Right lobe of liver (tissue), 6 donors: ENCODE data around the gene HTR4. TPM values are rescaled to one million over a fixed set of nuclear protein-coding genes. Genes with fewer than 3 reads are reported as not detected.
"Not testable (repeated sequence)": the region's sequence is repeated elsewhere in the genome, so short reads cannot be mapped to it uniquely, and the experiment has no call there.

Source experiments
- ATAC-seq, 4 donors: fragments of 200-7000 bp; cut with Tn5 transposase; one replicate each; pipeline ENCODE4 v1.9.1; 2020; ENCODE audit warnings: mild to moderate bottlenecking in 4 of 4, moderate library complexity in 4 of 4
- DNase-seq, 3 donors: peaks; one replicate each; pipeline ENCODE4 v3.0.0-alpha.2; 2020
- H3K27ac ChIP-seq, 3 donors: fragments of 200-600 bp; one replicate each; pipeline ENCODE4 v1.8.0; 2022
- H3K27me3 ChIP-seq, 2 donors: fragments of 200-600 bp; one replicate each; pipeline ENCODE4 v1.8.0; 2022
- H3K36me3 ChIP-seq, 4 donors: fragments of 200-600 bp; sonication (generic) in 1 of 4; one replicate each; pipeline versions ENCODE4 v1.5.1 to v1.8.0; 2017 to 2022; ENCODE audit warnings: control low read depth in 1 of 4
- H3K4me1 ChIP-seq, 4 donors: fragments of 200-600 bp; sonication (generic) in 1 of 4; one replicate each; pipeline versions ENCODE4 v1.5.1 to v1.8.0; 2017 to 2022; ENCODE audit warnings: control low read depth in 1 of 4
- H3K4me3 ChIP-seq, 3 donors: fragments of 200-600 bp; one replicate each; pipeline ENCODE4 v1.8.0; 2022
- H3K9me3 ChIP-seq, 4 donors: fragments of 200-600 bp; sonication (generic) in 1 of 4; one replicate each; pipeline versions ENCODE4 v1.5.1 to v1.8.0; 2017 to 2022; ENCODE audit warnings: control low read depth in 1 of 4
- POLR2A ChIP-seq: fragments of 450-650 bp; IDR thresholded peaks from one replicate; pipeline ENCODE4 v1.6.1; 2017; ENCODE audit warnings: antibody characterized with exemption, mild to moderate bottlenecking
- whole genome bisulfite sequencing: methylation state at CpG from one replicate; pipeline ENCODE4 v1.1.6; 2018; ENCODE audit warnings: low coverage, low lambda C conversion rate; ENCODE audit not compliant: insufficient coverage; ENCODE audit errors: missing lambda C conversion rate; 5-methylcytosine and 5-hydroxymethylcytosine counted together
- intact Hi-C, 2 donors: fragments of 100-400 bp; cut with DNase I; formaldehyde crosslinking; loops; one replicate each; pipeline versions ENCODE4 v1.11.2 to v1.14.1; 2022
- total RNA-seq, 6 experiments: library from RNA; depleted of rRNA in 2 of 6; stranded (reverse); fragments of >200 nt in 2 of 6; fragmentation: NEBNext Ultra II Directional in 3 of 6; extraction: Animal tissue kit (Norgen Biotek cat#: 25700) in 3 of 6; gene quantifications; one replicate each; pipeline versions ENCODE4 v1.1.0 to v1.2.4, GENCODE V29; 2016 to 2023
- TF ChIP-seq, protein P1 (sequence below), 4 donors: fragments of 200-600 bp in 3 of 4; fragments of 450-650 bp in 1 of 4; IDR thresholded peaks; one replicate each; pipeline versions ENCODE4 v1.5.1 to v1.8.0; 2016 to 2022; ENCODE audit warnings: antibody characterized with exemption in 4 of 4, mild to moderate bottlenecking in 2 of 4
- donor health status: DM: no; HTN: yes; CAD: no.
- donor health status: DM: no; HTN: no; CAD: no.
- donor health status: DM: no; HTN: no; CAD: no.
- donor health status: DM: no; HTN: yes; CAD: no.
- donor health status: DM: no; HTN: yes; CAD: no.

Gene HTR4
- total RNA-seq, 6 experiments from 2014 or later, result 0.12 to 0.23 (median 0.13) TPM; not detected in 3

- TF ChIP-seq, protein P1, sequence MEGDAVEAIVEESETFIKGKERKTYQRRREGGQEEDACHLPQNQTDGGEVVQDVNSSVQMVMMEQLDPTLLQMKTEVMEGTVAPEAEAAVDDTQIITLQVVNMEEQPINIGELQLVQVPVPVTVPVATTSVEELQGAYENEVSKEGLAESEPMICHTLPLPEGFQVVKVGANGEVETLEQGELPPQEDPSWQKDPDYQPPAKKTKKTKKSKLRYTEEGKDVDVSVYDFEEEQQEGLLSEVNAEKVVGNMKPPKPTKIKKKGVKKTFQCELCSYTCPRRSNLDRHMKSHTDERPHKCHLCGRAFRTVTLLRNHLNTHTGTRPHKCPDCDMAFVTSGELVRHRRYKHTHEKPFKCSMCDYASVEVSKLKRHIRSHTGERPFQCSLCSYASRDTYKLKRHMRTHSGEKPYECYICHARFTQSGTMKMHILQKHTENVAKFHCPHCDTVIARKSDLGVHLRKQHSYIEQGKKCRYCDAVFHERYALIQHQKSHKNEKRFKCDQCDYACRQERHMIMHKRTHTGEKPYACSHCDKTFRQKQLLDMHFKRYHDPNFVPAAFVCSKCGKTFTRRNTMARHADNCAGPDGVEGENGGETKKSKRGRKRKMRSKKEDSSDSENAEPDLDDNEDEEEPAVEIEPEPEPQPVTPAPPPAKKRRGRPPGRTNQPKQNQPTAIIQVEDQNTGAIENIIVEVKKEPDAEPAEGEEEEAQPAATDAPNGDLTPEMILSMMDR (IDR thresholded peaks at IDR 0.05), result no peak
- no peak for TF ChIP-seq POLR2A
- Histone ChIP-seq H3K4me1 (peaks cover 0 to 42% (median 21%) of the 10 kb centered on the region in 4 donors), H3K27ac (no peak overlapping the region), H3K4me3 (no peak overlapping the region), H3K27me3 (no peaks in the 10 kb centered on the region), H3K36me3 (no peaks in the 10 kb centered on the region), H3K9me3 (no peaks in the 10 kb centered on the region)
- WGBS, result 67% methylated on average over 1 of the region's 2 CpGs
- intact Hi-C loops, result no loop called here
- DNase-seq (no peak), ATAC-seq (no peak)
Measured at GRCh38 chr5:148683651-148684050, 29.3 kb upstream of the HTR4 start.

- Histone ChIP-seq H3K27ac (peak overlapping the region; percentile 34 to 64 (median 40)), H3K4me3 (peak overlapping the region in 2 of 3 donors; percentile 14 to 20), H3K36me3 (no peaks in the 10 kb centered on the region), H3K4me1 (peaks cover 0 to 42% (median 21%) of the 10 kb centered on the region in 4 donors), H3K9me3 (no peaks in the 10 kb centered on the region), H3K27me3 (no peaks in the 10 kb centered on the region)
- DNase-seq, result peak in 1 of 3 donors; percentile 20
- 19% methylated on average over 8 of the region's 8 CpGs for WGBS
- peak; percentile 58 to 74 (median 64) for ATAC-seq
- no peak for TF ChIP-seq POLR2A
- TF ChIP-seq, protein P1 (IDR thresholded peaks at IDR 0.05), result no peak
- intact Hi-C loops, result no loop called here
Measured at GRCh38 chr5:148682058-148683026, 28.0 kb upstream of the HTR4 start.

DNA sequence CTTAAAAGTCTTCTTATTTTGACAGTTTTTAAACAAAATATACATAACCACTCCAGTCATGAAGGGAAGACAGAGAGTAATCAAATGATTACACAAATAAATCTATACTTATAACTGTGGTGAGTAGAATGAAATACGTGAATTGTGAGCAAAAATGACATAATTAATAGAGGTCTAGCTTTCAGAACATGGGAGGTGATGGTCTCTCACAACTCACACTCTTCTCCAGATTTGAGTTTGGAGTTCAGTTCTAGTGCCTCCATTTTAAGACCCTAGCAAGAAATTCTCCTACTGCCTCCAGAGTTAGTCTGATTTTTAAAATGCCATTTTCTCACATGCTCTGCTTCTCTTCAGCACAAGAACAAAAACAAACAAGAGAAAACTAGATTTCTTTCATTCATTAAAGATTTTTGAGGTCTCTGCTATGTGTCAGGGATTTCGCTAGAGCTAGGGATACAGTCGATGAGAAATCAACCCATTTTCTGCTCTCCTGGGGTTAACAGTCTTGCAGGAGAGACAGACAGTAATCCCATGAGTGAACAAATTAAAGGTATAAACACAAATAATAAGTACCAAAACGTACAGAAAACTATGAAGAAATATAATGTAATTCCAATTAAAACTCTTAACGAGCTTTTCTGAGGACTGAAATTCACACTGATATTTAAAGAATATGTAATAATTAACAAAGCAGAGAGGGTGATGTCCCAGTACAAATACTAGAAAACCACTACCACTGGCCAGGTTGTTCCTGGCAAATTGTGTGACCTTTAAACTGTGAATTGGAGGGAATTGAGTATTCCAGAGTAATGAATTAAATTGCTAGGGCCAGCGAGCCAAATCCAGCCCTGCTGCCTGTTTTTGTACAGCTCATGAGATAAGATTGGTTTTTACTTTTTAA lies 27.1 kb upstream of the HTR4 start:
- WGBS, result 23% methylated on average over 6 of the region's 6 CpGs
- intact Hi-C loops, result no loop called here
- Histone ChIP-seq H3K9me3 (no peaks in the 10 kb centered on the region), H3K27me3 (no peaks in the 10 kb centered on the region), H3K27ac (peak overlapping the region; percentile 28 to 64 (median 45)), H3K4me3 (peak overlapping the region in 2 of 3 donors; percentile 9 to 20), H3K4me1 (peaks cover 0 to 42% (median 18%) of the 10 kb centered on the region in 4 donors), H3K36me3 (no peaks in the 10 kb centered on the region)
- peak in 2 of 3 donors; percentile 41 to 71 for DNase-seq
- ATAC-seq, result peak; percentile 83 to 87 (median 83)
- no peak for TF ChIP-seq POLR2A
- TF ChIP-seq, protein P1 (IDR thresholded peaks at IDR 0.05), result no peak

- intact Hi-C loops, H3K4me1 ChIP-seq, H3K27ac ChIP-seq, ATAC-seq, H3K27me3 ChIP-seq, H3K4me3 ChIP-seq, H3K9me3 ChIP-seq, H3K36me3 ChIP-seq, DNase-seq: not testable (repeated sequence)
- WGBS, result 57% methylated on average over 2 of the region's 6 CpGs
Measured at GRCh38 chr5:148673704-148674103, 19.4 kb upstream of the HTR4 start.
